Omental fat pad (tissue), 4 donors: Measurements from ENCODE around the gene CYP26B1. TPM values are rescaled to one million over a fixed set of nuclear protein-coding genes. Genes with fewer than 3 reads are reported as not detected.

ENCODE experiments used
- ATAC-seq: fragments of 150-250 bp; one replicate; pipeline ENCODE4 v1.9.1; 2016; ENCODE audit warnings: mild to moderate bottlenecking, moderate library complexity; ENCODE audit not compliant: low FRiP score
- DNase-seq: peaks from one replicate; pipeline ENCODE4 v3.0.0-alpha.2; 2019; ENCODE audit warnings: low spot score
- CTCF ChIP-seq, 3 donors: fragments of 450-650 bp; IDR thresholded peaks; one replicate each; pipeline ENCODE4 v1.5.1; 2016 to 2017; ENCODE audit warnings: antibody characterized with exemption in 3 of 3, mild to moderate bottlenecking in 3 of 3, moderate library complexity in 2 of 3
- total RNA-seq, 4 donors: library from RNA; depleted of rRNA; stranded (reverse); fragments of >200 nt; gene quantifications; one replicate each; pipeline ENCODE4 v1.1.0, GENCODE V29; 2016

The CYP26B1 gene
- total RNA-seq, 4 donors from 2014 or later = 10.6 to 36.6 (median 18.8) TPM

- DNase-seq (no peak), ATAC-seq (no peak)
- no peak for TF ChIP-seq CTCF (IDR thresholded peaks at IDR 0.05)
These were observed 63.7 kb downstream of the CYP26B1 start for GRCh38 chr2:72083751-72084583.

- no peak for DNase-seq
- ATAC-seq = no peak
- TF ChIP-seq CTCF (IDR thresholded peaks at IDR 0.05) = no peak
These were observed 64.8 kb downstream of the CYP26B1 start for GRCh38 chr2:72082887-72083286.

GRCh38 chr2:72082021-72082601 is 65.6 kb downstream of the CYP26B1 start:
- ATAC-seq (no peak), DNase-seq (no peak)
- no peak for TF ChIP-seq CTCF (IDR thresholded peaks at IDR 0.05)

- TF ChIP-seq CTCF (IDR thresholded peaks at IDR 0.05) = no peak
- no peak for DNase-seq
- ATAC-seq = no peak
These were observed 66.2 kb downstream of the CYP26B1 start for GRCh38 chr2:72081451-72081850.

GRCh38 chr2:72080286-72081145 is 67.1 kb downstream of the CYP26B1 start:
- TF ChIP-seq CTCF (IDR thresholded peaks at IDR 0.05) = no peak
- DNase-seq (no peak), ATAC-seq (no peak)
